ENCODE results near the gene PSRC1.

Gene PSRC1

DNA sequence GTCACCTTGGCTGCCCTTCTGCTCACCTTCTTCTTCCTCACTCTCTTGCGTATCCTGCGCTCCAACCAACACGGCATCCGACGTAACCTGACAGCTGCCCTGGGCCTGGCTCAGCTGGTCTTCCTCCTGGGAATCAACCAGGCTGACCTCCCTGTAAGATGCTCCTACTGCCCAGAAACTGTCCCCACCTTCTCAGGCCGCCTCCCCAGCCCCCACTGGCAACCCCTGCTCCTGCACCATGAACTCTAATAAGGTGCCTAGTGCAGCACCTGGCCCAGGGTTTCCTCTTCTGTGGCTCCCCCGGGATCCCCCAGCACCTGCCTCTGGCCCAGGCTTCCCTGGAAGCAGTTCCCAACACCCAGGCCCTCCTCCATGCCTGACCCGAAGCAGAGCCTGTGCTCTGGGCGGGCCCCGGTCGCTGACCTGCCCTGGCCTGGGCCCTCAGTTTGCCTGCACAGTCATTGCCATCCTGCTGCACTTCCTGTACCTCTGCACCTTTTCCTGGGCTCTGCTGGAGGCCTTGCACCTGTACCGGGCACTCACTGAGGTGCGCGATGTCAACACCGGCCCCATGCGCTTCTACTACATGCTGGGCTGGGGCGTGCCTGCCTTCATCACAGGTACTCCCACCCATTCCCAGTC, 12.8 kb downstream of the PSRC1 start:
- no peak overlapping the region for H3K27ac ChIP-seq (ENCODE audit: low read depth, low read length)
- H3K27me3 ChIP-seq (ENCODE audit: control insufficient read depth, insufficient read depth, low read length) = no peaks in the 10 kb centered on the region
- H3K9ac ChIP-seq (ENCODE audit: low read length) = no peak overlapping the region
- no peaks in the 10 kb centered on the region for H3K9me3 ChIP-seq (ENCODE audit: control insufficient read depth, insufficient read depth, low read depth, low read length)
- H3K4me1 ChIP-seq (ENCODE audit: control insufficient read depth, insufficient read depth, low read length) = peaks cover 16% of the 10 kb centered on the region
- H3K4me3 ChIP-seq (ENCODE audit: low read depth, low read length) = no peak overlapping the region
- peaks cover 46% of the 10 kb centered on the region for H3K36me3 ChIP-seq (ENCODE audit: control insufficient read depth, insufficient read depth, low read length)

GRCh38 chr1:109269212-109269980, 13.5 kb downstream of the PSRC1 start:
- Histone ChIP-seq H3K9me3 (ENCODE audit: control insufficient read depth, insufficient read depth, low read depth, low read length) (no peaks in the 10 kb centered on the region), H3K4me3 (ENCODE audit: low read depth, low read length) (no peak overlapping the region), H3K36me3 (ENCODE audit: control insufficient read depth, insufficient read depth, low read length) (peaks cover 53% of the 10 kb centered on the region), H3K27me3 (ENCODE audit: control insufficient read depth, insufficient read depth, low read length) (no peaks in the 10 kb centered on the region), H3K4me1 (ENCODE audit: control insufficient read depth, insufficient read depth, low read length) (peaks cover 9% of the 10 kb centered on the region), H3K27ac (ENCODE audit: low read depth, low read length) (no peak overlapping the region), H3K9ac (ENCODE audit: low read length) (no peak overlapping the region)

DNA sequence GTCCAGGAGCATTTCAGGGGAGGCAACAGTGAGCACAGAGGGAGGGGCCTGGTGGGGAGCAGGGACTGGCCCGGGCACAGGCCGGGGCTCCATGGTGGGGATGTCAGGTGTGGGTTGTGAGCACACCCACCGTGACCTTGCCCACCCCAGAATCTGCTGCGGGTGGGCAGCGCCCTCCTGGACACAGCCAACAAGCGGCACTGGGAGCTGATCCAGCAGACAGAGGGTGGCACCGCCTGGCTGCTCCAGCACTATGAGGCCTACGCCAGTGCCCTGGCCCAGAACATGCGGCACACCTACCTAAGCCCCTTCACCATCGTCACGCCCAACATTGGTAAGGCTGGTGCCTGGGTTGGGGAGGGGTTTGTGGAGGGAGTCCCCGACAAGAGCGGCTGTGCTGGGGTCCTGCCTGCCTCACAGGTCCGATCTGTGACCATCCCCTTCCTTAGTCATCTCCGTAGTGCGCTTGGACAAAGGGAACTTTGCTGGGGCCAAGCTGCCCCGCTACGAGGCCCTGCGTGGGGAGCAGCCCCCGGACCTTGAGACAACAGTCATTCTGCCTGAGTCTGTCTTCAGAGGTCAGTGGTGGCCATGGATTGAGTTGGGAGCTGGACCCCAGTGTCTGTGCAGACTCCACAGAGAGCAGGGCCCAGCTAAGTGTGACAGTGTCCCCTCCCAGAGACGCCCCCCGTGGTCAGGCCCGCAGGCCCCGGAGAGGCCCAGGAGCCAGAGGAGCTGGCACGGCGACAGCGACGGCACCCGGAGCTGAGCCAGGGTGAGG, 14.3 kb downstream of the PSRC1 start:
- Histone ChIP-seq H3K27me3 (ENCODE audit: control insufficient read depth, insufficient read depth, low read length) (no peaks in the 10 kb centered on the region), H3K36me3 (ENCODE audit: control insufficient read depth, insufficient read depth, low read length) (peaks cover 54% of the 10 kb centered on the region)

GRCh38 chr1:109267743-109268300, 15.1 kb downstream of the PSRC1 start:
- Histone ChIP-seq H3K4me1 (ENCODE audit: control insufficient read depth, insufficient read depth, low read length) (peaks cover 6% of the 10 kb centered on the region; the same call in 1 of the 2 replicates), H3K9ac (ENCODE audit: low read length) (no peak overlapping the region), H3K9me3 (ENCODE audit: control insufficient read depth, insufficient read depth, low read depth, low read length) (no peaks in the 10 kb centered on the region), H3K36me3 (ENCODE audit: control insufficient read depth, insufficient read depth, low read length) (peaks cover 53% of the 10 kb centered on the region), H3K27me3 (ENCODE audit: control insufficient read depth, insufficient read depth, low read length) (no peaks in the 10 kb centered on the region), H3K27ac (ENCODE audit: low read depth, low read length) (no peak overlapping the region), H3K4me3 (ENCODE audit: low read depth, low read length) (no peak overlapping the region)

More for the DNA sequence above, 14.3 kb downstream of the PSRC1 start:
- Histone ChIP-seq H3K4me1 (ENCODE audit: control insufficient read depth, insufficient read depth, low read length) (peaks cover 1% of the 10 kb centered on the region), H3K4me3 (ENCODE audit: low read depth, low read length) (no peak overlapping the region), H3K9ac (ENCODE audit: low read length) (no peak overlapping the region), H3K27ac (ENCODE audit: low read depth, low read length) (no peak overlapping the region), H3K9me3 (ENCODE audit: control insufficient read depth, insufficient read depth, low read depth, low read length) (no peaks in the 10 kb centered on the region)

DNA sequence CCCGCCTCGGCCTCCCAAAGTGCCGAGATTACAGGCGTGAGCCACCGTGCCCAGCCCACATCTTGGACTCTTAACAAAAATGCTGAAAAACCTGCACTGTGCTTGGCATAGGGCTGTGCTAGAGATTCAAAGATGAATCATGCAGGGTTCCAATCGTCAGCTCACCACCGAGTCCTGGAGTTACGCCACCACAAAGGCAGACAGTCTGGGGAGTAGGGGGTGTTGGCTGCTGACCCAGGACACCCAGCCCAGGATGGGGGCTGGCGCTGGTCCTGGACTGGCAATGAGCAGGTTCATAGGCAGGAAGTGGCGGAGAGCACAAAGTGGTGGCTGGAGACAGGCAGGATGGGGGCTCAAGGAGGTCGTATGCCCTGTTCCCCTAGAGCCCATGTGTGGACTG, 16.0 kb downstream of the PSRC1 start:
- no peaks in the 10 kb centered on the region for H3K27me3 ChIP-seq (ENCODE audit: control insufficient read depth, insufficient read depth, low read length)
- H3K4me3 ChIP-seq (ENCODE audit: low read depth, low read length) = no peak overlapping the region
- H3K9me3 ChIP-seq (ENCODE audit: control insufficient read depth, insufficient read depth, low read depth, low read length) = no peaks in the 10 kb centered on the region
- H3K36me3 ChIP-seq (ENCODE audit: control insufficient read depth, insufficient read depth, low read length) = peaks cover 50% of the 10 kb centered on the region
- H3K4me1 ChIP-seq (ENCODE audit: control insufficient read depth, insufficient read depth, low read length) = 0 out of 2 replicates have a peak, but pooled peaks cover 6% of the 10 kb centered on the region
- no peak overlapping the region for H3K9ac ChIP-seq (ENCODE audit: low read length)
- H3K27ac ChIP-seq (ENCODE audit: low read depth, low read length) = no peak overlapping the region

DNA sequence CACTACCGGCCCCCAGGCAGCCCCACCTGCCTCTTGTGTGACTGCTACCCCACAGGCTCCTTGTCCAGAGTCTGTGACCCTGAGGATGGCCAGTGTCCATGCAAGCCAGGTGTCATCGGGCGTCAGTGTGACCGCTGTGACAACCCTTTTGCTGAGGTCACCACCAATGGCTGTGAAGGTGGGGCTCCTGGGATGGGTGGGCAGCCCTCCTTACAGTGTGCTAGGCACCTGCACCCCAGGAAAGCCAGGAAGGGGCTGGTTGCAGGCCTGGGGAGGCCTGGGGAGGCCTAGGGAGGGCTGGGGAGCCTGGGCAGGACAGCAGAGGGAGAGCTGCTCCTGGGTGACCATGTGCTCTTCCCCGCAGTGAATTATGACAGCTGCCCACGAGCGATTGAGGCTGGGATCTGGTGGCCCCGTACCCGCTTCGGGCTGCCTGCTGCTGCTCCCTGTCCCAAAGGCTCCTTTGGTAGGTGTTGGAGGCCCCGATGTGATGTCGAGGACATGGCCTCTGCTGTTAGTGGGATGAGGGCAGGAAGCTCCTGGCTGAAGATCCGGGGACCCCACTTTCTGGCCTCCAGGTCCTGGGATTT, 17.1 kb downstream of the PSRC1 start:
- Histone ChIP-seq H3K36me3 (ENCODE audit: control insufficient read depth, insufficient read depth, low read length) (peaks cover 50% of the 10 kb centered on the region), H3K9me3 (ENCODE audit: control insufficient read depth, insufficient read depth, low read depth, low read length) (no peaks in the 10 kb centered on the region), H3K27me3 (ENCODE audit: control insufficient read depth, insufficient read depth, low read length) (no peaks in the 10 kb centered on the region), H3K27ac (ENCODE audit: low read depth, low read length) (no peak overlapping the region), H3K9ac (ENCODE audit: low read length) (no peak overlapping the region), H3K4me1 (ENCODE audit: control insufficient read depth, insufficient read depth, low read length) (0 out of 2 replicates have a peak, but pooled peaks cover 6% of the 10 kb centered on the region), H3K4me3 (ENCODE audit: low read depth, low read length) (no peak overlapping the region)

GRCh38 chr1:109265016-109265415, 17.9 kb downstream of the PSRC1 start:
- no peaks in the 10 kb centered on the region for H3K9me3 ChIP-seq (ENCODE audit: control insufficient read depth, insufficient read depth, low read depth, low read length)
- no peak overlapping the region for H3K9ac ChIP-seq (ENCODE audit: low read length)
- H3K27ac ChIP-seq (ENCODE audit: low read depth, low read length) = no peak overlapping the region
- peaks cover 44% of the 10 kb centered on the region for H3K36me3 ChIP-seq (ENCODE audit: control insufficient read depth, insufficient read depth, low read length)
- H3K4me3 ChIP-seq (ENCODE audit: low read depth, low read length) = no peak overlapping the region
- H3K27me3 ChIP-seq (ENCODE audit: control insufficient read depth, insufficient read depth, low read length) = no peaks in the 10 kb centered on the region
- H3K4me1 ChIP-seq (ENCODE audit: control insufficient read depth, insufficient read depth, low read length) = peaks cover 13% of the 10 kb centered on the region

DNA sequence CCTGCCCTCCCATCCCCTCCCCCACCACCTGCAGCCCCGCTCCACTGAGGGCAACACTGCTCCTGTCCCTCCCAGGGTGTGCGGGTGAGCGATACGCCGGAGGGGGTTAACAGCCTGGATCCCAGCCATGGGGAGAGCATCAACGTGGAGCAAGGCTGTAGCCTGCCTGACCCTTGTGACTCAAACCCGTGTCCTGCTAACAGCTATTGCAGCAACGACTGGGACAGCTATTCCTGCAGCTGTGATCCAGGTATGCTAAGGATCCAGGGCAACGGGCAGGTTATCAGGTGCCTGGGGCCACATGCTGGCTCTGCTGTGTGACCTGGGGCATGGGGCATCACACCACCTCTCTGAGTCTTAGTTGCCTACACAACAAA, 18.6 kb downstream of the PSRC1 start:
- peaks cover 18% of the 10 kb centered on the region for H3K4me1 ChIP-seq (ENCODE audit: control insufficient read depth, insufficient read depth, low read length)
- no peaks in the 10 kb centered on the region for H3K9me3 ChIP-seq (ENCODE audit: control insufficient read depth, insufficient read depth, low read depth, low read length)
- H3K36me3 ChIP-seq (ENCODE audit: control insufficient read depth, insufficient read depth, low read length) = peaks cover 38% of the 10 kb centered on the region

DNA sequence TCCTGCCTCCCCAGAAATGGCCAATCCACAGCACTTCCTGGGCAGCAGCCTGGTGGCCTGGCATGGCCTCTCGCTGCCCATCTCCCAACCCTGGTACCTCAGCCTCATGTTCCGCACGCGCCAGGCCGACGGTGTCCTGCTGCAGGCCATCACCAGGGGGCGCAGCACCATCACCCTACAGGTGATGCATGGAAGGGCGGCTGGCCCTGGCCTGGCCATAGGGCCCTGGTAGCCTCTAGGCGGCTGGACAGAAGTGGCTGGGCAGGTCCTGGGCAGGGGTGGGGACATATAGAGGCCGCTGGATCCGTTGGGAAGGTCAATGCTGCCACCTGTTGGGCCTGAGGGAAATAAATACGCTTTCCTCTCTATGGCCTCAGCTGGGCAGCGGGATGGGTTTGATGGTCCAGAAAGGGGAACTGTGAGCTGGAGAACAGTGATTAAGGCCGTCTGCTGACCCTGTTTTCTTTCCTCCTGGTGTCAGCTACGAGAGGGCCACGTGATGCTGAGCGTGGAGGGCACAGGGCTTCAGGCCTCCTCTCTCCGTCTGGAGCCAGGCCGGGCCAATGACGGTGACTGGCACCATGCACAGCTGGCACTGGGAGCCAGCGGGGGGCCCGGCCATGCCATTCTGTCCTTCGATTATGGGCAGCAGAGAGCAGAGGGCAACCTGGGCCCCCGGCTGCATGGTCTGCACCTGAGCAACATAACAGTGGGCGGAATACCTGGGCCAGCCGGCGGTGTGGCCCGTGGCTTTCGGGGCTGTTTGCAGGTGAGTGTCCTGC, 19.2 kb downstream of the PSRC1 start:
- Histone ChIP-seq H3K27me3 (ENCODE audit: control insufficient read depth, insufficient read depth, low read length) (no peaks in the 10 kb centered on the region), H3K9ac (ENCODE audit: low read length) (no peak overlapping the region), H3K27ac (ENCODE audit: low read depth, low read length) (no peak overlapping the region), H3K36me3 (ENCODE audit: control insufficient read depth, insufficient read depth, low read length) (peaks cover 39% of the 10 kb centered on the region), H3K4me3 (ENCODE audit: low read depth, low read length) (no peak overlapping the region), H3K4me1 (ENCODE audit: control insufficient read depth, insufficient read depth, low read length) (peaks cover 23% of the 10 kb centered on the region), H3K9me3 (ENCODE audit: control insufficient read depth, insufficient read depth, low read depth, low read length) (no peaks in the 10 kb centered on the region)

More for the DNA sequence above, 18.6 kb downstream of the PSRC1 start:
- H3K27ac ChIP-seq (ENCODE audit: low read depth, low read length) = no peak overlapping the region
- no peaks in the 10 kb centered on the region for H3K27me3 ChIP-seq (ENCODE audit: control insufficient read depth, insufficient read depth, low read length)
- no peak overlapping the region for H3K4me3 ChIP-seq (ENCODE audit: low read depth, low read length)
- H3K9ac ChIP-seq (ENCODE audit: low read length) = no peak overlapping the region

DNA sequence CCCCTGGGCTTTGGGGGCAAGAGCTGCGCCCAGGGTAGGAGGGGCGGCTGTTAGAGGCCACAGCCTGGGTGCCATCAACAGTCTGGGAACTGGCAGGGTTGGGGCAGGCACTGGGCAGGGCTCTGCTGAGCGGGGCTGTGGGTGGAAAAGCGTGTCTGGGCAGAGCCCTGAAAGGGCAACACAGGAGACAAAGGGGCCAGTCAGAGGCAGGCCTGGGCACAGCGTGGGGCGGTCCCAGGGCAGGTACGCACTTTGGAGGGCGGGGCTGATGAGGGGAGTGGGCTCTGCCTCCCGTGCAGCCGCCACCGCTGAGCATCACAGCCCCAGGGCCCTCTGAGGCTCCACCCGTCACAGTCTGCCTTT, 19.7 kb downstream of the PSRC1 start:
- Histone ChIP-seq H3K27me3 (ENCODE audit: control insufficient read depth, insufficient read depth, low read length) (no peaks in the 10 kb centered on the region), H3K9me3 (ENCODE audit: control insufficient read depth, insufficient read depth, low read depth, low read length) (no peaks in the 10 kb centered on the region), H3K27ac (ENCODE audit: low read depth, low read length) (no peak overlapping the region), H3K4me3 (ENCODE audit: low read depth, low read length) (no peak overlapping the region), H3K4me1 (ENCODE audit: control insufficient read depth, insufficient read depth, low read length) (peaks cover 23% of the 10 kb centered on the region), H3K36me3 (ENCODE audit: control insufficient read depth, insufficient read depth, low read length) (peaks cover 33% of the 10 kb centered on the region), H3K9ac (ENCODE audit: low read length) (no peak overlapping the region)

Data from HUES6 (cell line).